HG02852 (cell line): Measurements from ENCODE around the gene C4BPA.

Source experiments
- ATAC-seq: cut with Tn5 transposase; IDR thresholded peaks from one replicate; pipeline ENCODE4 v1.9.1; 2021; ENCODE audit warnings: mild to moderate bottlenecking, moderate library complexity; ENCODE audit not compliant: unreplicated experiment

The C4BPA gene

DNA sequence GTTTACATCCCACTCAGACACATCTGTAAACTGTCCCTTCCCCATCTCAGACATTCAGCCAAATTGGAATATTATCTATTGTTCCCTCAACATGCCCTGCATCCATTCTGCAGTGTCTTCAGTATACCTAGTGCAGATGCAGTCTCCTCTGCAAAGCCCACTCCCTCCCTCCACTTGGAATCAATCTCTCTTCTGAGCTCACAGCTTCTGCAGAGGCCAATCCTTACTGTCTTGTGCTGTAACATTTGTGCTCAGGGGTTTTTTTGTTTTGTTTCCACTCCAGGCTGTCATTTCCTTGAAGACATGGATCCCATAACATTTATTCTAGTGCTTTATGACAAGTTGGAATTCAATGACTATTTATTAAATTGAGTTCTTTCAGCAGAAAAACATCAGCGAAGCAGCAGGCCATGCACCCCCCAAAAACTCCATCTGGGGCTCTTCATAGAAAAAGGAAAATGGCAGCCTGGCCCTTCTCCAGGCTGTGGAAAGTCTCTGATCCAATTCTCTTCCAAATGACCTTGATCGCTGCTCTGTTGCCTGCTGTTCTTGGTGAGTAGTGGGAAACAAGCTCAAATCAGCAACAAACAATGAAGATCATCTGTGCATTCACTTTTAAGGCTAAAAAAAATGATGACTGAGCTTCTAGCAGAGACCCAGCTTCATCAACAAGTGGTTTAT is 8.7 kb downstream of the C4BPA start:
- ATAC-seq: no peak

DNA sequence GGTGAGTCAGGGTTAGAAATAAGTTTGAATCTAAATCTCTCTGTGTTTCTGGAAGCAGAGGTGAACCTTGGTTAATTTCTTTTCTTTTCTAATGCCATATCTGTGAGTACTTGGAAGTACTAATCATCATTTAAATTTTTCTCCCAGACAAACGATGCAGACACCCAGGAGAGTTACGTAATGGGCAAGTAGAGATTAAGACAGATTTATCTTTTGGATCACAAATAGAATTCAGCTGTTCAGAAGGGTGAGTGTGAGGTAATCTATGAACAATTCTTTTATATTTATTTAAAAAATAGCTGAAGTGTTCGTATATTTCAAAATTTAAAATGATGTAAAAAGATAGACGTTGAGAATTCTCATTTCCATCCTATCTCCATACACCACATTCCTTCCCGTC is 11.2 kb downstream of the C4BPA start:
- no peak for ATAC-seq

DNA sequence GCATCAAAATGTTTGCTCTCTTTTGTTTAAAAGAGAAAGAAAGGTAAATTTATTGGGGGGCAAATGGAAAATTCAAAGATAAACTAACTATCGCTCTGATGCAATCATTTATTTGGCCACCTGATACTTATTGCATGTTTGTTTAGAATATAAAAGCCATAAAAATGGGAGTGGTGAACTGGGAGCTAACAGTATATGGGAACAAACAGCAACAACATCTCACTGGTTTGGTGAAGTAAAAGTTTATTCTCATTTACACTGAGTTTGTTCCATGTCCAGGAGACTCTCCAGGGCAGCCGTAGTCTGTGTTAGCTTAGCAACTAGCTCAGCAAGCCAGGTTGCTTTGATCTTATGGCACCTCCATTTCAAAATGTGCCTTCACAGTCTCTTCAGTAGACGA is 20.4 kb downstream of the C4BPA start:
- no peak for ATAC-seq

DNA sequence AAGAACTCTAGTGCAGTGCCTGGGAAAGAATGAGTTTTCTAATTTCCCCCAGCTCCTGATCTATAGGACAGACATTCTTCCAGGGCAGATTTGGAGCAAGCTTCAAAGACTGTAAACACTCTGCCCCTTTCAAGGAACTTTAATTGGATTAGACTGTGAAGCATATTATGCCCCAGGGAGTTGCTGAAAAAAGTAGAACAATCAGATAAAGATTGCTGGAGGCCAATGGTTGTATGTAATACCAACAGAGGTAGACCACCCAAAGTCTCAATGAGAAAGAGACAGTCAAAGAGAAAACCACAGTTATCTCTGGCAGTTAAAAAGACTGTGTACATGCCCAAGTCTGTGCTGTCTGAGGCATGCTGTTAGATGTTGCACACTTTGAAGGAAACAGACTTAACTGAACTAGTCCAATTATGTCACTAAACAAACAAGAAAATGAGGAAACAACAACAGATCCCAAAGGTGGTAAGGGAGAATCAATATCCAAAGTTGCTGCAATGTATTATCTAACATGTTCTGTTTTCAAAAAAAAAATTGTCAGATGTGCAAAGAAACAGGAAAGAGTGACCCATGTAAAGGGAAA is 24.4 kb downstream of the C4BPA start:
- ATAC-seq: no peak

DNA sequence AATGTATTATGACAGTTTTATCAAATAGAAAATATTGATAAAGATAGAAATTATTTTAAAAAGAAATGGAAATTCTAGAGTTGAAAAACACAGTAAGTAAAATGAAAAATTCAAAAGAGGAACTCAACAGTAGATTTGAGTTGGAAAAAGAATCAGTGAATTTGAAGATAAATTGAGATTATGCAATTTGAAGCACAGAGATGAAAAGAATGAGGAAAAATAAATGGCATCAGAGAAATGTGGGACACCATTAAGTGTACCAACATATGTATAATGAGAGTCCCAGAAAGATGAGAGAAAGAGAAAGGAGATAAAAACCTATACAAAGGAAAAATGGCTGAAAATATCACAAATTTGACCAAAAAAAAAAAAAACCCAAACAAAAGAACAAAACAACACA is 25.0 kb downstream of the C4BPA start:
- ATAC-seq: no peak

DNA sequence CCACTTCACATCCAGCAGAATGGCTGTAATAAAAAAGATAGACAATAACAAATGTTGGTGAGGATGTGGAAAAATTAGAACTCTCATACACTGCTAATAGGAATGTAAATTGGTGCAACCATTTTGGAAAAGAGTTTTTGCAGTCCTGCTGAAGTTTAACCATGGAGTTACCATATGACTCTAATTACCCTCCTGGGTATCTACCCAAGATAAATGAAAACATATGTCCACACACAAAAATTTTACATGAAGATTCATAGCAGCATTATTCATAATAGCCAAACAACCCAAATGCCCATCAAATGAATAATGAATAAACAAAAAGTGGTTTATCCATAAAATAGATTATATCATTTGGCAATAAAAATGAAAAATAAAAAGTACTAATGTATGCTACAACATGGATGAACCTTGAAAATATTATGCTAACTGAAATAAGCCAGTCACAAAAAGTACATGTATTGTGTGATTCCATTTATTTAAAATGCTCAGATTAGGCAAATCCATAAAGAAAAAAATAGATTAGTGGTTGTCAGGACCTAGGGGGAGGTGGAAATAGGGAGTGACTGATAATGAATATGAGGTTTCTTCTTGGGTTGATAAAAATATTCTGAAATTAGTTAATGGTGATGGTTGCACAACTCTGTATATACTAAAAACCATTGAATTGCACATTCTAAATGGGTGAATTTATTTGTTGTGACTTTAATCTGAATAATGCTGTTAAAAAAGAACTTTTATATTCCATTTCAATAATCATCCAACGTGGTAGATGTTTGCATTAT is 26.4 kb downstream of the C4BPA start:
- ATAC-seq: no peak

DNA sequence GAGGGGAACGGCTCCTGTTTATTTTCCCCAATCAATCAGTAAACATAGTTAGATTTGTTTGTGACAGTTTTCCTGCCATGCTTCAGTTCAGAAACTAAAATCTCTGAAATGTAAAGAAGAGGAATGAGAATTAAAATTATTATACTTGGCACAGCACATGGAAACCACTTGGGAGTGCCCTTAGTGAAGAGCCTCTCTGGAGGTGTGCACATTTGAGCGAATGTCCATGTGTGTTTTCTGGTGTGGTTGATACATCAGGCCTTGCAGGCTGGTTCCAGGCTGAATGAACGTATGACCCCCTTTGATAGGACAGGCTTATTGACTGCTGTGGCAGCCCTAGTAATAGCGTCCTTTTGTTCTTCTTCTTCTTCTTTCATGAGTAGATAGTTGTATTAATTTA is 27.1 kb downstream of the C4BPA start:
- no peak for ATAC-seq

DNA sequence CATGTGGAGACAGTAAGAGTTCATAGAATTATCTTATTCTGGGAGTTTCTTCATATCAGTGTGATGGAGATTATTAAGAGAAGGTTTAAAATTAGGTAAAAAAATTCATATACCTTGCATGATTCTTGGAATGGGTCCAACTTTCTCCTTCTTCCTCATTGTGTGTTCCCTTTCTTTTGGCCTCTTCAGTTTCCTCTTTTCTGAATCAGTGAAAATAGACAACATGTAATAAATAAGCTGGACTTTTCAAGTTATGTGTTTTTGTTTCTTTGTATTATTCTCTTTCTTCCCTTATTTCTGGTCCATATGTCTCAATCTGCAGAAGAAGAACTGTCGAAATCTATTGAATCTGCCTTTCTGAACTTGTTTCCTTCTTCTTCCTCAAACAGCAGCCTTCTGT is 30.5 kb downstream of the C4BPA start:
- no peak for ATAC-seq

DNA sequence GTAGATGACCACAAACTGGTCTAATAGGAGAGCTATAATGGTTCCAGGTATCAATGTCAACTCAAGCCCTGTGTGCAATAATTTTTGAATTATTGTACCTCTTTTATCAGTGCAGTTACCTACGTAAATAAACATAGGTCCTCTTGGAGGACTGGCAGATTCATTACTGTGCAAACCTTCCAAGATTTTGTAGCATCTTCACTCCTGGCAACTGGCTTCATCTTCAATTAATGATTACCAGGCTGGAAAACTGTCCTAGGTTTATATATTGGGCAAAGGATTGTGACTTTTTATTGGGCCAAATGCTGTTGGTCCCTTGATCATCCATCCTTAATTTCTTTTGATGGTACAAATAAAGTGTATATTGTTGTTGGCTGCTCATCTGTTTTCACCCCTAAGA is 35.6 kb downstream of the C4BPA start:
- no peak for ATAC-seq

DNA sequence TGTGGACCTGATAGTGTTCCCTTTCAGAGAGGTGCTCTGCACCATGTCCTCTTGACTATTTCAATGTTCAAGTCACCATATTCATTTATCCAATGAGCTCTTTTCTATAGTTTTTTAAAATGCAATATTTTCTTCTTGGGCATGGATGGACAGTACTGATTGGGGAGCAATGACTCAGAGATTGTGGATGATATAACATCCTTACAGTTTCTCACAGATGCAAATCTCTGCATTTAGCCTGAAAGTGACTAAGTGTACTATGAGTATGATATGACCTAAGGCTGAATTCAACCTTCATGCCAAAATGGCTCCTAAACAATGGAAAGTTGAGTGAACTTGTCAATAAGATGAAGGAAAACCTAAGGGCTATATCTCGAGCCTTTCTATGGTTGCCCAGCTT is 36.5 kb downstream of the C4BPA start:
- ATAC-seq: no peak

DNA sequence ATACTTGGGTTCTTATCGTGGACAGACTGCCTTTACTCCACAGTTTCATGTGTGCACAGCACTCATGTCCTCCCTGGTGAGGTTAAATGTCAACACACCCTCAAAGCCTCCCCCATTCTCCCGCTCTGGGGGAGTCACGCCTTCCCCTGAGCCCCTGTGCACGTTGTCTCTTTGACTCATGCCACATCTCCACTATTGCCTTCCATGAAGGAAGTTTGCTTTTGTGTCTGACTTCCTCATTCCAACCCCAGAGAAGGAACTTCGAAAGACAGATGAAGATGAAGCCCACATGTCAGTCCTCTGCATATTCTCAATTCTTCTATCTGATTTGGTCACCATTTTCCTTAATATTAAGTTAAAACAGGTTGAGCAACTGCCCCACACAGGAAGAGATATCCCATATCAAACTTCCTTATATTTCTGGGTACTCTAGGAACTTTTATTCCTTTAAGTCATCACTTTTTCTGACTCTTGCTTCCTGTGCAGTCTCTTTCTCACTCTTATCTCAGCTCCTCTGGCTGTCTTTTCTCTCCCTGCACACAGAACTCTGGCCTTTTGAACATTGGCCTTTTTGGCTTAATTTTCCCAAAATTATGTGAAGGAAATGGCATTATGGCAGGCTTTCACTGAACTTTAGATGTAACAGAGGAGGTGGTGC is 41.5 kb downstream of the C4BPA start:
- ATAC-seq: no peak

DNA sequence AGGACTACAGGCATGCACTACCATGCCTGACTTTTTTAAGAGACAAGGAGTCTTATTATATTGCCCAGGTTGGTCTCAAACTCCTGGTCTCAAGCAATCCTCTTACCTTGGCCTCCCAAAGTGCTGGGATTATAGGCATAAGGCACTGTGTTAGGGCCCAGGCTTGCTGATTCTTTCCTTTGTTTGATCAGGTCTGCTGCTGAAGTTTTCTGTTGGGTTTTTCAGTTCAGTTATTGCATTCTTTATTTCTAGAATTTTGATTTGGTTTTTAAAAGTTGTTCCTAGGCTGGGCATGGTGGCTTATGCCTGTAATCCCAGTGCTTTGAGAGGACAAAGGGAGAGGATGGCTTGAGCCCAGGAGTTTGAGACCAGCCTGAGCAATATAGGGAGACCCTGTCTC is 47.9 kb downstream of the C4BPA start:
- ATAC-seq: no peak

DNA sequence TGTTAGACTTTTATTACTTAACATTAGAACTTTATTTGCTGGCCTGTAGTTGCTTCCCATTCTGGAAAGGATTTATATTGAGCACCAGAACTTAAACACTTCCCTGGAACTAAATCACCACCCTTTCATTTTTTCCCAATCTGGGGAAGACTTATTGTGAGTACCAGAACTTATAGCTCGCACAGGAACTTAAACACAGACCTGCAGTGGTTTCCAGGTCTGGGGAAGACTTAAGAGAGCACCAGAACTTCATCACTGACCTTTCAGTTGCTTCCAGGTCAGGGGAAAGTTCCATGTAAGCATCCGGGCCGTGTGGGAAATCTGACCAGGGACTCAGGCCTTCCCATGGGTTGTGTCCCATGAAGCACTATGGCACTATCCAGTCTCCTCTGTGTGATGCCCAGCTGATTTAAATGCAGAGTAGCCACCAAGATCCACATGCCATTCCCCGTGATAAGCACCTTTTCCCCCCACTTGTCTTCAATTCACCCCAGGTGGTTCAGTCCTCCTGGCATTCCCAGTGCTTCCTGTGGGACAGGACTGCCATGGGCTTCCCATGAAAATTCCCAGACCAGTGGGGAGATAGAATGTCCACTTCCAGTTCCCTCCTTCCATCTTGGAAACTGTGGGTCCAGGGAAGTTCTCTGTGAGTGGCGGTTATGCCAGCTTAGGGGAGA is 48.9 kb downstream of the C4BPA start:
- no peak for ATAC-seq

DNA sequence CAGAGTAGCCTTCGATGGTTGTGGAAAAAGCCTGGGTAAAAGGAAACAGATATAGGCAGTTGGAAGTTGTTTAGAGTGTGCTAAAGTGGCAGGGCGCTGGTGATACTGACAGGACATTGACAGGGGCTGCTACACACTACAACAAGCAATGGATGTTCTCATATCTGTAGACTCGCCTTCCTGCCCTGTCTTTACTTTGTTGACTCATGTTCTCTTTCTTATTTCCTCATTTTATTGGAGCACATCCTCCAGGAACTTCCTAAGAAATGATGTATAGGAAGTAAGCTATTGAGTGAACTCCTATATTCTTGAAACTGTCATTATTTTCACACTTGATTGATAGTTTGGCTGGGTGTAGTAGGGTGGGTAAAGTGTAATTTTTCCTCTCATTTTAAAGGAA is 51.0 kb downstream of the C4BPA start:
- ATAC-seq: no peak

DNA sequence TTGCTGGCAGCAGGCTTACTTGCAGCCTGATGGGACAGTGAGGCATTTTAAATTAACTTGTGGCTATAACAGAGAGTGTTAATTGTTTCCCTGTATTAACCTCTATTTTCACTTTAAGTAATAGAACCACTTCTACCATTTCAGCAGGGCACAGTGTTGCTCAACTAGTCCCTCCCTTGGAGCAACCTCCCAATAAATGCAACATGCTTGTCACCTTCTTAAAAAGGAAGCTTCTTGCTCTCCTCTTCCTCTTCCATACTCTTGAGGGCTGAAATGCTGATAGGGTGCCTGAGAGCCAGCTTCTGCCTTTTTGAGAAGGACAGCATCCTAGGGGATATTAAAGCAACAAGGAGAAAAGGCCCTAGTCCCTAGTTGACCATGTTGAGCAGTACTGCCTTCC is 52.1 kb downstream of the C4BPA start:
- ATAC-seq: no peak

DNA sequence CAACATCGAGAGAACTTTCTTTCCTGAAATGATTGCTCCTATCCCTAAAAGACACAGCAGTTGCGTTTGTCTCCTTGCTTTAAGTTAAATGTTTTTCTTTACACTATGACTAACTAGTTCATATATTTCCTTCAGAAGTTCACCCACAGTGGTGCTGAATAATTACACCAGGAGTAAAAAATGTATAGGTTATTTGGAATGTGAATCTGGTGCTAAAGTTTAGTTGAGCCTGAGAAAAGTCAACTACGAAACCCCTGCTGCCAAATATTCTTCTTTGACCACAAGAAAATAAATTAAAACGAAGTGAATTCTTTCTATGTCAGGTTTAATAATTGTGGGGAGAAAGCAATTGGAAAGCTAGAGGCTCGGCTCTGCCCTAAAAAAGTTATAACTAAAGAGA is 52.8 kb downstream of the C4BPA start:
- no peak for ATAC-seq

DNA sequence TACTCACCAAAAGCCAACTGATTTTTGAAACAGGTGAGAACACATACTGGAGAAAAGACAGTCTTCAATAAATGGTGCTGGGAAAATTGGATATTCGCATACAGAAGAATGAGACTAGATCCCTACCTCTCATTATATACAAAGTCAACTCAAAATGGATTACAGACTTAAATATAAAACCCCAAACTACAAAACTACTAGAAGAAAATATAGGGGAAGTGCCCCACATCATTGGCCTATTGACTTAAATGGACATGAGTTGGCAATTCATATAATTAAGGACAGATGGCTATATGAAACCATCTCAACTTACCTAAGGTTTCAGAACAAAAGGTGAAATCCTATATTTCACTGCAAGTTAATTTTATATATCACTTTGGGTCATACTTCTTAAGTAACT is 60.1 kb downstream of the C4BPA start:
- ATAC-seq: no peak

DNA sequence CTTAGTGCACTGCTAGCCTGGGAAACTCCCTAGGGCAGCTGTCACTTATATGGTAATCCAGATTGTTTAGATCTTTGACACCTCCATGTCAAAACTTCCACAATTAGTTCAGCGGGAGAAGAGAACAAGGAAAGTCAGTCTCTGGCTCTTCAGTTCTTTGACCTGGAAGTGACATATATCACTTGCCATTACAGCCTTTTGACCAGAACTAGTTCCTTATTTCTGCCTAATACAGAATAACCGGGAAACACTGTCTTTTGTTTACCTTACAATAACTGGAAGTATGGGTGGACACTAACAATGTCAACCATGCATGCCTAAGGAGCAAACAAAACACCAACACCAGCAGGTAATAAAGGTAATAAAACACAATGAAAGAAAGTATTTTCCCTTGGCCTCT is 68.3 kb downstream of the C4BPA start:
- no peak for ATAC-seq

DNA sequence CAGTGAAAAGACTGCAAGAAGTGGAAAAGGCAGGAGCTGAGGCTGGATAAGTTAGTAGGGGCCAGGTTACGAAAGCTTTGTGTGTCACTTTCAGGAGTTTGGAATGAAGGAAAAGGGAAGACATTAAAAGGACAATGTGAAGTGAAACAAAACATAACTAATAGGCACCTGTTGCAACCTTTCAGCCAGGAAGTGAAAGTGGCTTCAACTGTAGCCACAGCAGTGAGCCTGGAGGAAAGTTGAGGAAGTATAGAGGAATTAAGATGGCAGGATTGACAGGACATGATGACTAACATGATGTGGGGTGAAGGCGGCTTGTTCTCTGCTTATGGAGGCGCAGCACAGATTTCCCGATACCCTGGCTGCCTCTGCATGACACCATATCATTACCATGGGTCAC is 68.9 kb downstream of the C4BPA start:
- ATAC-seq: no peak

DNA sequence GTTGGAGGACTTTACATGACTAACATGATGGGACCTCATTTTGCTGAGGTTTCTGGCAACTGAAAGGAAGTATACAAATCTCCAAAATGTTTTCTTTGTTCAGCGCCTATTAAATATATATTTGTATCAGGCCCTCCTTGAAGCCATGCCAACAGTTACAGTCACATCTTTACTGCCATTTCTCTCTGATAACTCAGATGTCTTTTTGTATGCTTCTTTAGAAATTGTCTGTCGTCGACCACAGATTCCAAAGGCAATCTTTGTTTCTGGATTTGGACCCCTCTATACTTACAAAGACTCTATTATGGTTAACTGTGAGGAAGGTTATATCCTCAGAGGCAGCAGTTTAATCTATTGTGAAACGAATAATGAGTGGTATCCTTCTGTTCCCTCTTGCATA is 69.4 kb downstream of the C4BPA start:
- ATAC-seq: no peak

DNA sequence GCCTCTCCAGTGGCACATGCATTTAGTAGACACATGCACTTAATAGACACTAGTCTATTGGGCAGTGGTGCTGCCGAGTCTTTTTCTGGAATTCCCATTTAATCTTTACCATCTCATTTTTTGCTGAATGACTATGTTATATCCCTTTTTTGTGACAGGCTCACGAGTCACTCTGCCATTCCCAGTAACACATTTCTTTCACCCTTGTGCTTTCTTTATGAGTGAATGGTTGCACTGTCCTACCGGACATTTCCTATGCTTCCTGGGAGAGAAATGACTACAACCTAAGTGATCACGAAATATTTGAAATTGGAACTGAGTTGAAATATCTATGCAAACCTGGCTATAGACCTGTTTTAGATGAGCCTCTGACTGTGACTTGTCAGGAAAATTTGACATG is 70.9 kb downstream of the C4BPA start:
- ATAC-seq: no peak
